Prostate gland (tissue), 2 donors: ENCODE results near the gene CDC42BPB.
A peak's percentile ranks its signal among the peaks of the same experiment; 100 is the strongest.

ENCODE experiments used
- POLR2A ChIP-seq: fragments of 450-650 bp; IDR thresholded peaks from one replicate; pipeline ENCODE4 v1.6.1; 2016; ENCODE audit warnings: antibody characterized with exemption, mild to moderate bottlenecking
- TF ChIP-seq, protein P1 (sequence below), 4 experiments: fragments of 200-600 bp in 2 of 4; fragments of 450-650 bp in 2 of 4; sonication (generic) in 2 of 4; IDR thresholded peaks; 1 replicate in 3 of 4; 2 replicates in 1 of 4; pipeline ENCODE4 v1.5.1; 2016 to 2019; ENCODE audit warnings: antibody characterized with exemption in 4 of 4, mild to moderate bottlenecking in 2 of 4, moderate library complexity in 2 of 4

DNA sequence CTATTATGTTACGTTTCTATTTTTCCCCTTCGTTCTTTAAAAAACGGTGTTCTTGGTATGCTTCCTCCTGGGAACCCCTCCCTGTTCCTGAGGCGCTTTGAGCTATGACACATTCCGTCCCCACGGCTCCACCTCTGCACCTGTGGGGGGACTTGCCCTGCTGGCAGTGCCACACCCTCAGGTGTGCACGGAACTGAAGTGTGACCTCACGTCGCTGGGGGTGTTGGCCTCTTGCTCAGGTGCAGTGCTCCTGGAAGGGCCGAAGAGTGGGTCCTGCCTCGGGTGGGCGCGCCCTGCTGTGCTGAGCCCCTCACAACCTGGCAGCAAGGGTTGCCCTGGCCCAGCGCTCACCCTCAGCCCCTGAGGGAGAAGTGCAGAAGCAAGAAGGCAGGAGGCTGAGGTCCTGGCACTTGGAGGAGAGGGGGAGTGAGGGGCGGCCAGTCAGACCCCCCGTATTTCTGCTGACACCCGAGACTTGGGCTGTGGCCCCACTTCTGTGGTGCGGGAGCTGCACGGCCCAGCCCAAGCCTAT is 129.9 kb downstream of the CDC42BPB start:
- TF ChIP-seq, protein P1, sequence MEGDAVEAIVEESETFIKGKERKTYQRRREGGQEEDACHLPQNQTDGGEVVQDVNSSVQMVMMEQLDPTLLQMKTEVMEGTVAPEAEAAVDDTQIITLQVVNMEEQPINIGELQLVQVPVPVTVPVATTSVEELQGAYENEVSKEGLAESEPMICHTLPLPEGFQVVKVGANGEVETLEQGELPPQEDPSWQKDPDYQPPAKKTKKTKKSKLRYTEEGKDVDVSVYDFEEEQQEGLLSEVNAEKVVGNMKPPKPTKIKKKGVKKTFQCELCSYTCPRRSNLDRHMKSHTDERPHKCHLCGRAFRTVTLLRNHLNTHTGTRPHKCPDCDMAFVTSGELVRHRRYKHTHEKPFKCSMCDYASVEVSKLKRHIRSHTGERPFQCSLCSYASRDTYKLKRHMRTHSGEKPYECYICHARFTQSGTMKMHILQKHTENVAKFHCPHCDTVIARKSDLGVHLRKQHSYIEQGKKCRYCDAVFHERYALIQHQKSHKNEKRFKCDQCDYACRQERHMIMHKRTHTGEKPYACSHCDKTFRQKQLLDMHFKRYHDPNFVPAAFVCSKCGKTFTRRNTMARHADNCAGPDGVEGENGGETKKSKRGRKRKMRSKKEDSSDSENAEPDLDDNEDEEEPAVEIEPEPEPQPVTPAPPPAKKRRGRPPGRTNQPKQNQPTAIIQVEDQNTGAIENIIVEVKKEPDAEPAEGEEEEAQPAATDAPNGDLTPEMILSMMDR (IDR thresholded peaks at IDR 0.05): no peak
- peak; percentile 43 for TF ChIP-seq POLR2A
